ENCODE data around the gene DPP3.

DPP3 gene

GRCh38 chr11:66539170-66539869 lies 59.1 kb downstream of the DPP3 start:
- no peak for TF ChIP-seq EP300 (IDR thresholded peaks at IDR 0.05; ENCODE audit: borderline replicate concordance)
- no peak for TF ChIP-seq MAX (IDR thresholded peaks at IDR 0.05)
- TF ChIP-seq REST (IDR thresholded peaks at IDR 0.05; ENCODE audit: low read depth) = no peak
- no peak for TF ChIP-seq ZBTB7A (IDR thresholded peaks at IDR 0.05; ENCODE audit: low read depth)
- TF ChIP-seq TEAD4 (IDR thresholded peaks at IDR 0.05) = no peak
- no peak for TF ChIP-seq USF1 (IDR thresholded peaks at IDR 0.05)
- no peak for TF ChIP-seq RAD21 (IDR thresholded peaks at IDR 0.05; ENCODE audit: low read depth)
- no peak for TF ChIP-seq CREB1 (IDR thresholded peaks at IDR 0.05; ENCODE audit: low read depth)
- TF ChIP-seq NFIC (IDR thresholded peaks at IDR 0.05) = no peak
- TF ChIP-seq TAF1 (IDR thresholded peaks at IDR 0.05; ENCODE audit: low read depth) = no peak
- TF ChIP-seq CEBPB (IDR thresholded peaks at IDR 0.05) = no peak
- TF ChIP-seq YY1 (IDR thresholded peaks at IDR 0.05; ENCODE audit: low read depth) = no peak
- no peak for TF ChIP-seq TCF12 (IDR thresholded peaks at IDR 0.05; ENCODE audit: low read depth)
- TF ChIP-seq EGR1 (IDR thresholded peaks at IDR 0.05) = no peak
- no peak for TF ChIP-seq FOXM1 (IDR thresholded peaks at IDR 0.05; ENCODE audit: borderline replicate concordance, low read depth)

GRCh38 chr11:66539870-66540213 lies 59.6 kb downstream of the DPP3 start:
- TF ChIP-seq MAX (IDR thresholded peaks at IDR 0.05) (no peak), TCF12 (IDR thresholded peaks at IDR 0.05; ENCODE audit: low read depth) (no peak), EGR1 (IDR thresholded peaks at IDR 0.05) (no peak), CEBPB (IDR thresholded peaks at IDR 0.05) (no peak), USF1 (IDR thresholded peaks at IDR 0.05) (no peak), REST (IDR thresholded peaks at IDR 0.05; ENCODE audit: low read depth) (no peak), FOXM1 (IDR thresholded peaks at IDR 0.05; ENCODE audit: borderline replicate concordance, low read depth) (no peak), RAD21 (IDR thresholded peaks at IDR 0.05; ENCODE audit: low read depth) (no peak)

- no peak for TF ChIP-seq REST (IDR thresholded peaks at IDR 0.05; ENCODE audit: low read depth)
- no peak for TF ChIP-seq YY1 (IDR thresholded peaks at IDR 0.05; ENCODE audit: low read depth)
- no peak for TF ChIP-seq NFIC (IDR thresholded peaks at IDR 0.05)
- TF ChIP-seq TAF1 (IDR thresholded peaks at IDR 0.05; ENCODE audit: low read depth) = no peak
- TF ChIP-seq CEBPB (IDR thresholded peaks at IDR 0.05) = no peak
- no peak for TF ChIP-seq TCF12 (IDR thresholded peaks at IDR 0.05; ENCODE audit: low read depth)
- no peak for TF ChIP-seq CREB1 (IDR thresholded peaks at IDR 0.05; ENCODE audit: low read depth)
- TF ChIP-seq TEAD4 (IDR thresholded peaks at IDR 0.05) = no peak
- no peak for TF ChIP-seq ZBTB7A (IDR thresholded peaks at IDR 0.05; ENCODE audit: low read depth)
- TF ChIP-seq EGR1 (IDR thresholded peaks at IDR 0.05) = no peak
- TF ChIP-seq EP300 (IDR thresholded peaks at IDR 0.05; ENCODE audit: borderline replicate concordance) = no peak
- TF ChIP-seq RAD21 (IDR thresholded peaks at IDR 0.05; ENCODE audit: low read depth) = no peak
- no peak for TF ChIP-seq USF1 (IDR thresholded peaks at IDR 0.05)
These were observed 61.7 kb downstream of the DPP3 start for GRCh38 chr11:66541892-66542291.

- TF ChIP-seq EGR1 (IDR thresholded peaks at IDR 0.05) = no peak
- no peak for TF ChIP-seq CREB1 (IDR thresholded peaks at IDR 0.05; ENCODE audit: low read depth)
- TF ChIP-seq REST (IDR thresholded peaks at IDR 0.05; ENCODE audit: low read depth) = no peak
- TF ChIP-seq TEAD4 (IDR thresholded peaks at IDR 0.05) = no peak
- no peak for TF ChIP-seq YY1 (IDR thresholded peaks at IDR 0.05; ENCODE audit: low read depth)
- TF ChIP-seq FOXM1 (IDR thresholded peaks at IDR 0.05; ENCODE audit: borderline replicate concordance, low read depth) = no peak
- no peak for TF ChIP-seq TCF12 (IDR thresholded peaks at IDR 0.05; ENCODE audit: low read depth)
- TF ChIP-seq EP300 (IDR thresholded peaks at IDR 0.05; ENCODE audit: borderline replicate concordance) = no peak
- TF ChIP-seq USF1 (IDR thresholded peaks at IDR 0.05) = no peak
These were observed 62.1 kb downstream of the DPP3 start for GRCh38 chr11:66542362-66542761.
